ENCODE measurements around the gene ARL10. TPM values are rescaled to one million over a fixed set of nuclear protein-coding genes. Genes with fewer than 3 reads are reported as not detected.

Gene ARL10
- total RNA-seq, 3 donors from 2014 or later: 5.6 to 17.7 (median 6.6) TPM

- no peak overlapping the region for H3K4me3 ChIP-seq
- no peaks in the 10 kb centered on the region for H3K27me3 ChIP-seq
- H3K9me3 ChIP-seq: no peaks in the 10 kb centered on the region
- no peak overlapping the region for H3K27ac ChIP-seq
- TF ChIP-seq POLR2AphosphoS5 (IDR thresholded peaks at IDR 0.05) (no peak), CTCF (IDR thresholded peaks at IDR 0.05) (no peak), POLR2A (IDR thresholded peaks at IDR 0.05) (no peak)
- no peak for DNase-seq (ENCODE audit: low spot score in 2 of 2)
- no peaks in the 10 kb centered on the region for H3K36me3 ChIP-seq
- H3K4me1 ChIP-seq: no peaks in the 10 kb centered on the region
- intact Hi-C loops (cut with DNase I; ENCODE audit: low total_unique reads): no loop called here
These were observed 9.7 kb upstream of the ARL10 start for GRCh38 chr5:176355400-176356178.

- Histone ChIP-seq H3K4me3 (no peak overlapping the region), H3K27ac (no peak overlapping the region), H3K9me3 (no peaks in the 10 kb centered on the region), H3K36me3 (no peaks in the 10 kb centered on the region), H3K4me1 (no peaks in the 10 kb centered on the region), H3K27me3 (no peaks in the 10 kb centered on the region)
- DNase-seq (ENCODE audit: low spot score in 2 of 2): no peak
- TF ChIP-seq CTCF (IDR thresholded peaks at IDR 0.05) (no peak), POLR2A (IDR thresholded peaks at IDR 0.05) (no peak), POLR2AphosphoS5 (IDR thresholded peaks at IDR 0.05) (no peak)
- intact Hi-C loops (cut with DNase I; ENCODE audit: low total_unique reads): no loop called here
These were observed 9.1 kb upstream of the ARL10 start for GRCh38 chr5:176356179-176356566.

GRCh38 chr5:176359658-176360057 is 5.6 kb upstream of the ARL10 start:
- H3K9me3 ChIP-seq: no peaks in the 10 kb centered on the region
- intact Hi-C loops (cut with DNase I; ENCODE audit: low total_unique reads): no loop called here
- no peak for DNase-seq (ENCODE audit: low spot score in 2 of 2)
- no peak overlapping the region for H3K27ac ChIP-seq
- H3K4me1 ChIP-seq: no peaks in the 10 kb centered on the region
- H3K36me3 ChIP-seq: no peaks in the 10 kb centered on the region
- TF ChIP-seq POLR2A (IDR thresholded peaks at IDR 0.05) (no peak), CTCF (IDR thresholded peaks at IDR 0.05) (no peak), POLR2AphosphoS5 (IDR thresholded peaks at IDR 0.05) (no peak)
- no peak overlapping the region for H3K4me3 ChIP-seq
- no peaks in the 10 kb centered on the region for H3K27me3 ChIP-seq

GRCh38 chr5:176360894-176361436 is 4.3 kb upstream of the ARL10 start:
- TF ChIP-seq POLR2AphosphoS5 (IDR thresholded peaks at IDR 0.05) (no peak), POLR2A (IDR thresholded peaks at IDR 0.05) (no peak), CTCF (IDR thresholded peaks at IDR 0.05) (no peak)
- no peaks in the 10 kb centered on the region for H3K27me3 ChIP-seq
- intact Hi-C loops (cut with DNase I; ENCODE audit: low total_unique reads): no loop called here
- peak overlapping the region; percentile 78 to 79 for H3K27ac ChIP-seq
- peak in 1 of 2 donors; percentile 19 for DNase-seq (ENCODE audit: low spot score in 2 of 2)
- H3K9me3 ChIP-seq: no peaks in the 10 kb centered on the region
- no peaks in the 10 kb centered on the region for H3K36me3 ChIP-seq
- H3K4me3 ChIP-seq: peak overlapping the region; percentile 83 to 97 (median 93)
- no peaks in the 10 kb centered on the region for H3K4me1 ChIP-seq

All from breast epithelium (tissue), 4 donors.